ENCODE results near the gene UFSP2.

UFSP2 gene

GRCh38 chr4:185358514-185358913, 67.2 kb downstream of the UFSP2 start:
- no peak overlapping the region for H2AFZ ChIP-seq (ENCODE audit: low read depth, low read length, severe bottlenecking)
- no peak overlapping the region for H3K4me2 ChIP-seq (ENCODE audit: low read depth, low read length, poor library complexity, severe bottlenecking)
- H3K27me3 ChIP-seq (ENCODE audit: low read length) = no peaks in the 10 kb centered on the region
- no peaks in the 10 kb centered on the region for H3K9me3 ChIP-seq (ENCODE audit: insufficient read depth, low read length)
- TF ChIP-seq CTCF (IDR thresholded peaks at IDR 0.05; ENCODE audit: insufficient read depth, low read length, poor library complexity, severe bottlenecking) = no peak
- no peak for TF ChIP-seq EZH2phosphoT487 (conservative IDR thresholded peaks at IDR 0.05; ENCODE audit: low read length)
- H3K9ac ChIP-seq (ENCODE audit: low read length) = no peak overlapping the region
- no peak overlapping the region for H3K27ac ChIP-seq (ENCODE audit: low read depth, low read length)
- no peaks in the 10 kb centered on the region for H3K79me2 ChIP-seq (ENCODE audit: insufficient read depth, low read length)
- peaks cover 4% of the 10 kb centered on the region; the same call in 1 of the 2 replicates for H3K36me3 ChIP-seq (ENCODE audit: low read length)
- H3K4me3 ChIP-seq (ENCODE audit: insufficient read depth, low read length, poor library complexity, severe bottlenecking) = no peak overlapping the region
- no peaks in the 10 kb centered on the region for H4K20me1 ChIP-seq (ENCODE audit: low read depth, low read length)
- H3F3A ChIP-seq (ENCODE audit: insufficient read depth) = 0 out of 2 replicates have a peak, but pooled peaks cover 3% of the 10 kb centered on the region
- no peaks in the 10 kb centered on the region for H3K9me2 ChIP-seq (replicated peaks; ENCODE audit: insufficient read depth, low read length)

- TF ChIP-seq CTCF (IDR thresholded peaks at IDR 0.05; ENCODE audit: insufficient read depth, low read length, poor library complexity, severe bottlenecking) (no peak), EZH2phosphoT487 (conservative IDR thresholded peaks at IDR 0.05; ENCODE audit: low read length) (no peak)
- no peak overlapping the region for H3K9ac ChIP-seq (ENCODE audit: low read length)
- no peak overlapping the region for H2AFZ ChIP-seq (ENCODE audit: low read depth, low read length, severe bottlenecking)
Observed at GRCh38 chr4:185357733-185358440, 67.9 kb downstream of the UFSP2 start.

GRCh38 chr4:185357211-185357610, 68.6 kb downstream of the UFSP2 start:
- H3K79me2 ChIP-seq (ENCODE audit: insufficient read depth, low read length) = no peaks in the 10 kb centered on the region
- no peak overlapping the region for H3K9ac ChIP-seq (ENCODE audit: low read length)
- peaks cover 4% of the 10 kb centered on the region; the same call in 1 of the 2 replicates for H3K36me3 ChIP-seq (ENCODE audit: low read length)
- H3K9me3 ChIP-seq (ENCODE audit: insufficient read depth, low read length) = no peaks in the 10 kb centered on the region
- H4K20me1 ChIP-seq (ENCODE audit: low read depth, low read length) = no peaks in the 10 kb centered on the region
- no peak overlapping the region for H2AFZ ChIP-seq (ENCODE audit: low read depth, low read length, severe bottlenecking)
- H3F3A ChIP-seq (ENCODE audit: insufficient read depth) = 0 out of 2 replicates have a peak, but pooled peaks cover 3% of the 10 kb centered on the region
- H3K4me3 ChIP-seq (ENCODE audit: insufficient read depth, low read length, poor library complexity, severe bottlenecking) = no peak overlapping the region
- no peak overlapping the region for H3K27ac ChIP-seq (ENCODE audit: low read depth, low read length)
- no peaks in the 10 kb centered on the region for H3K27me3 ChIP-seq (ENCODE audit: low read length)
- TF ChIP-seq CTCF (IDR thresholded peaks at IDR 0.05; ENCODE audit: insufficient read depth, low read length, poor library complexity, severe bottlenecking) (no peak), EZH2phosphoT487 (conservative IDR thresholded peaks at IDR 0.05; ENCODE audit: low read length) (no peak)
- H3K4me2 ChIP-seq (ENCODE audit: low read depth, low read length, poor library complexity, severe bottlenecking) = no peak overlapping the region
- H3K9me2 ChIP-seq (replicated peaks; ENCODE audit: insufficient read depth, low read length) = no peaks in the 10 kb centered on the region

More at GRCh38 chr4:185357733-185358440, 67.9 kb downstream of the UFSP2 start:
- Histone ChIP-seq H3K27ac (ENCODE audit: low read depth, low read length) (no peak overlapping the region), H3K4me2 (ENCODE audit: low read depth, low read length, poor library complexity, severe bottlenecking) (no peak overlapping the region), H3K9me3 (ENCODE audit: insufficient read depth, low read length) (no peaks in the 10 kb centered on the region), H3K27me3 (ENCODE audit: low read length) (no peaks in the 10 kb centered on the region), H3K79me2 (ENCODE audit: insufficient read depth, low read length) (no peaks in the 10 kb centered on the region), H3K36me3 (ENCODE audit: low read length) (peaks cover 4% of the 10 kb centered on the region; the same call in 1 of the 2 replicates), H3K4me3 (ENCODE audit: insufficient read depth, low read length, poor library complexity, severe bottlenecking) (no peak overlapping the region), H3K9me2 (replicated peaks; ENCODE audit: insufficient read depth, low read length) (no peaks in the 10 kb centered on the region), H3F3A (ENCODE audit: insufficient read depth) (0 out of 2 replicates have a peak, but pooled peaks cover 3% of the 10 kb centered on the region), H4K20me1 (ENCODE audit: low read depth, low read length) (no peaks in the 10 kb centered on the region)

All from SU-DHL-6 (cell line).